ES-I3 (cell line): Measurements from ENCODE around the gene MED12L.

Source experiments
- H3K36me3 ChIP-seq: 2 replicates; pipeline ENCODE4 v1.6.1; 2013; ENCODE audit warnings: mild to moderate bottlenecking, low read length, control low read depth, moderate library complexity; ENCODE audit not compliant: insufficient read depth
- H3K4me1 ChIP-seq: 2 replicates; pipeline ENCODE4 v1.6.1; 2013; ENCODE audit warnings: mild to moderate bottlenecking, control low read depth, low read length; ENCODE audit not compliant: insufficient read depth
- H3K9ac ChIP-seq: 2 replicates; pipeline ENCODE4 v1.6.1; 2013; ENCODE audit warnings: low read depth, mild to moderate bottlenecking, low read length, moderate library complexity
- H3K9me3 ChIP-seq: 2 replicates; pipeline ENCODE4 v1.6.1; 2013; ENCODE audit warnings: mild to moderate bottlenecking, low read length, moderate library complexity; ENCODE audit not compliant: control insufficient read depth, insufficient read depth

The MED12L gene

GRCh38 chr3:151314593-151314992 lies 229.1 kb downstream of the MED12L start:
- Histone ChIP-seq H3K9me3 (no peaks in the 10 kb centered on the region), H3K9ac (no peak overlapping the region), H3K36me3 (no peaks in the 10 kb centered on the region), H3K4me1 (peaks cover 11% of the 10 kb centered on the region)

- H3K9ac ChIP-seq = no peak overlapping the region
- H3K36me3 ChIP-seq = no peaks in the 10 kb centered on the region
- peaks cover 11% of the 10 kb centered on the region for H3K4me1 ChIP-seq
Observed at GRCh38 chr3:151315136-151315535, 229.7 kb downstream of the MED12L start.

GRCh38 chr3:151315846-151316245 lies 230.4 kb downstream of the MED12L start:
- H3K9ac ChIP-seq = no peak overlapping the region
- H3K9me3 ChIP-seq = no peaks in the 10 kb centered on the region
- H3K4me1 ChIP-seq = peaks cover 11% of the 10 kb centered on the region
- H3K36me3 ChIP-seq = no peaks in the 10 kb centered on the region

More at GRCh38 chr3:151315136-151315535, 229.7 kb downstream of the MED12L start:
- no peaks in the 10 kb centered on the region for H3K9me3 ChIP-seq

- Histone ChIP-seq H3K4me1 (peaks cover 11% of the 10 kb centered on the region), H3K36me3 (no peaks in the 10 kb centered on the region), H3K9ac (no peak within 1 kb of the TSS), H3K9me3 (no peaks in the 10 kb centered on the region)
Observed at GRCh38 chr3:151316267-151316991, 231.0 kb downstream of the MED12L start, which contains the start of gene GPR87. Gene GPR87 (minus strand): TSS chr3:151316820. CDS start chr3:151300100, 16,720 bp downstream.

GRCh38 chr3:151318313-151318712 lies 232.8 kb downstream of the MED12L start:
- H3K36me3 ChIP-seq = no peaks in the 10 kb centered on the region
- no peak overlapping the region for H3K9ac ChIP-seq
- H3K4me1 ChIP-seq = peaks cover 11% of the 10 kb centered on the region
- H3K9me3 ChIP-seq = no peaks in the 10 kb centered on the region

GRCh38 chr3:151318991-151319390 lies 233.5 kb downstream of the MED12L start:
- Histone ChIP-seq H3K4me1 (peaks cover 11% of the 10 kb centered on the region), H3K36me3 (no peaks in the 10 kb centered on the region), H3K9ac (no peak overlapping the region)

GRCh38 chr3:151319628-151320027 lies 234.2 kb downstream of the MED12L start:
- no peak overlapping the region for H3K9ac ChIP-seq
- peaks cover 11% of the 10 kb centered on the region for H3K4me1 ChIP-seq
- H3K9me3 ChIP-seq = no peaks in the 10 kb centered on the region
- H3K36me3 ChIP-seq = no peaks in the 10 kb centered on the region

More at GRCh38 chr3:151318991-151319390, 233.5 kb downstream of the MED12L start:
- H3K9me3 ChIP-seq = no peaks in the 10 kb centered on the region

GRCh38 chr3:151320131-151320530 lies 234.7 kb downstream of the MED12L start:
- Histone ChIP-seq H3K36me3 (no peaks in the 10 kb centered on the region), H3K9ac (no peak overlapping the region), H3K9me3 (no peaks in the 10 kb centered on the region), H3K4me1 (peaks cover 7% of the 10 kb centered on the region)

- Histone ChIP-seq H3K4me1 (peaks cover 3% of the 10 kb centered on the region), H3K9ac (no peak overlapping the region), H3K36me3 (no peaks in the 10 kb centered on the region), H3K9me3 (no peaks in the 10 kb centered on the region)
Observed at GRCh38 chr3:151321526-151321925, 236.1 kb downstream of the MED12L start.

GRCh38 chr3:151322511-151322910 lies 237.0 kb downstream of the MED12L start:
- Histone ChIP-seq H3K4me1 (no peaks in the 10 kb centered on the region; the same call in 1 of the 2 replicates), H3K9me3 (no peaks in the 10 kb centered on the region)

GRCh38 chr3:151327571-151328198 lies 242.2 kb downstream of the MED12L start:
- Histone ChIP-seq H3K9me3 (no peaks in the 10 kb centered on the region), H3K4me1 (no peaks in the 10 kb centered on the region), H3K9ac (no peak overlapping the region), H3K36me3 (no peaks in the 10 kb centered on the region)

More at GRCh38 chr3:151322511-151322910, 237.0 kb downstream of the MED12L start:
- Histone ChIP-seq H3K9ac (no peak overlapping the region), H3K36me3 (no peaks in the 10 kb centered on the region)

- H3K9me3 ChIP-seq = no peaks in the 10 kb centered on the region
- H3K4me1 ChIP-seq = no peaks in the 10 kb centered on the region
- H3K36me3 ChIP-seq = no peaks in the 10 kb centered on the region
- H3K9ac ChIP-seq = no peak overlapping the region
Observed at GRCh38 chr3:151328298-151328995, 243.0 kb downstream of the MED12L start.

- Histone ChIP-seq H3K9ac (no peak within 1 kb of the TSS), H3K4me1 (no peaks in the 10 kb centered on the region), H3K36me3 (no peaks in the 10 kb centered on the region), H3K9me3 (no peaks in the 10 kb centered on the region)
Observed at GRCh38 chr3:151329363-151329762, 243.9 kb downstream of the MED12L start, which contains the start of gene P2RY13. Gene P2RY13 (minus strand): TSS chr3:151329549. CDS start chr3:151329528, 21 bp downstream.

- Histone ChIP-seq H3K9me3 (no peaks in the 10 kb centered on the region), H3K4me1 (no peaks in the 10 kb centered on the region), H3K36me3 (no peaks in the 10 kb centered on the region), H3K9ac (no peak overlapping the region)
Observed at GRCh38 chr3:151330379-151330778, 244.9 kb downstream of the MED12L start.
